LNCaP clone FGC (cell line): ENCODE results near the gene KCTD16.

Experiments used
- DNase-seq: peaks from one replicate; pipeline ENCODE4 v3.0.0-alpha.2; 2011; ENCODE audit warnings: low read depth
- H3K4me3 ChIP-seq: 2 replicates; pipeline ENCODE4 v1.5.1; 2011; ENCODE audit warnings: mild to moderate bottlenecking, low read depth, low read length, control low read depth
- CTCF ChIP-seq: IDR thresholded peaks from 2 replicates; pipeline ENCODE4 v1.5.1; 2012; ENCODE audit warnings: mild to moderate bottlenecking; ENCODE audit not compliant: control insufficient read depth, insufficient read depth; ENCODE audit errors: extremely low read depth

KCTD16 gene

GRCh38 chr5:144511580-144512072 lies 341.0 kb downstream of the KCTD16 start:
- DNase-seq, result no peak
- H3K4me3 ChIP-seq, result no peak overlapping the region
- TF ChIP-seq CTCF, result no peak

- TF ChIP-seq CTCF, result no peak
- H3K4me3 ChIP-seq, result no peak overlapping the region
- no peak for DNase-seq
These were observed 352.0 kb downstream of the KCTD16 start for GRCh38 chr5:144522698-144523097.

- H3K4me3 ChIP-seq, result no peak overlapping the region
- no peak for TF ChIP-seq CTCF
- no peak for DNase-seq
These were observed 354.3 kb downstream of the KCTD16 start for GRCh38 chr5:144525000-144525399.

- no peak for TF ChIP-seq CTCF
- H3K4me3 ChIP-seq, result no peak overlapping the region
- no peak for DNase-seq
These were observed 360.5 kb downstream of the KCTD16 start for GRCh38 chr5:144531188-144531587.
